Dedifferentiated amniotic fluid mesenchymal stem cell (primary cell): ENCODE results near the gene KCNK3.
"Not testable (repeated sequence)": the region's sequence is repeated elsewhere in the genome, so short reads cannot be mapped to it uniquely, and the experiment has no call there.

ENCODE experiments used
- DNase-seq: peaks from one replicate; pipeline ENCODE4 v3.0.0-alpha.2; 2016; ENCODE audit errors: extremely low spot score

The KCNK3 gene

DNA sequence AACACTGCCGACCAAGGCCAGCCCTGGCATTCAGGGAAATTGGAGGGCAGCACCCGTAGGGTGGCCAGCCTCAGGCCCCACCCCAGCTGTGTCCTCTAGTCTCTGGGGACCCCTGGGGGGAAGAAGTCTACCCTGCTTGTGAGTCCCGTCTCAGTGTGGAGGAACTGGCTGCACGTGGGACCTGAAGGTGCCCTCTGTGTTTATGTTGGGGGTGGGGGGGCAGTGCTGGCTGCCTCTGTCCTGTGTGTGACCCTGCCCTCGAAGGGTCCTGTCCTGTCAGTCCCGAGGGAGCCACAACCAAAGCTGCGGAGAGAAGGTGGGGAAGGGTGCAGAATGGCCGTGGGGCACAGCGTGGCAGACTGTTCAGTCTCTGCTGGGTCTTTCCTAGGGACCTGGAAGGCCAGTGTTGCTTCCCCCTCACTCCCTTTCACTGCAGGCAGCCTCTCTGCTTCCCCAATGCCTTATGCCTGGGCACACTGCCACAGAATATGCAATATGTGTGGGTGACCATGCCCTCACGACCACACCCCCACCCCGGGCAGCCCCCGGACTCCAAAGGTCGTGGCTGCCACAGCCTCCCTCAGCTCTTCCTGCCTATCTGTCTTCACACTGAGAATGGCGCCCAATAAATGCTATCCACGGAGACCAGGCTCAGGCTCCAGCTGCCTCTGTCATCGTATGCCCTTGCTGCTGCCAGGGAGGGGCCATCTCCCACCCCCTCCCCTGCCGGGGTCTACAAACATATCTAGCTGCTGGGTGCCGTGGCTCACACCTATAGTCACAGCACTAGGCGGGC lies 38.2 kb downstream of the KCNK3 start:
- DNase-seq: no peak

DNA sequence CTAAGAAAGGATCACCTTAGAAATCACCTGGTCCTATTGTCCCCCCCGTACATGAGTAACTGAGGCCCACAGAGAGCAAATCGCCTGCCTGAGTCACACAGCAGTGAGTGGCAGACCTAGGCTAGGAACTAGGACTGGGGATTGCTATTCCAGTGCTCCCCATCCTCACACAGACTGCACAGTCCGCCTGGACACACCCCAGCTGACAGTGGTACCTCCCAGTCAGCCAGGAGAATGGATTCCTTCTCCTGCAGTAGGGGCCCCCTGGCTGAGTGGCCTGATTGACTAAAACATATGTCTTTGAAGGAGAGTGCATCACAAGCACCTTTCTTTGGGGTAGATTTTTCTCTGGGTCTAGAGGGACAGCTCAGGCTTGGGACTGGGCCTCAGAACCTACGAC lies 39.2 kb downstream of the KCNK3 start:
- no peak for DNase-seq

DNA sequence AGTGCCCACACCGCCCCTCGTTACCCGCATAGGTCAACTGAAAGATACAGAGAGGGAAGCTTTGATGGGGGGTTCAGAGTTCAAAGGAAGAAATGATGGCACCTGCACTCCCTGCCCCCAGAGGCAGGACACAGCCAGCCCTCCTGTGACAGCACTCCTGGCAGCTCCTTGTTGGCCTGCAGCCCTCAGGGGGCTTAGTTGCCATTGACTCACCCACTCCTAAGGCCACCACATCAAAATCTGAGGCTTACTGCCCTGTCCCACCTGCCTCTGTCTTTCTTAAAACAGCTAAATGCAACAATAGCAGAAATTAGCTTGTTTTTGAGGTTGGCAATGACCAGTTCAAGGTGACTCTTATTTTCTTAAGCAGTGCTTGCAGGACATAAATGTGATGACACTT lies 39.9 kb downstream of the KCNK3 start:
- DNase-seq: no peak

DNA sequence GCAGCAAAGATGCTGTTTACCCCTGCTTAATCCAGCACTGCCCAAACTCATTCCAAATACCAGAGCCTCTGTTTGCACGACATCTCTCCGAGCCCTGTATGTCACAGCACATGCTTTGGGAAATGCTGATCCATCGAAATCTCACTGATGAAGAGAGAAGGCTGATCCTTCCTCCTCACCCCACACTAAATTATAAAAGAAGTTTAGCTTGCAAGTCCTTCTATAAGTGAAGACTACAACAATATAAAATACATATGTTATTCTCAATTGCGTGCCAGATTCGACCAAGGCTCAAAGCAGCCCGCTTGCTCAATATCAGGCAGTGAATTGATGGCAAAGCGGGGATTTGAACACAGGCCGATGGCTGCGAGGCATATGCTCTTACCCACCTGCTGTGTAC lies 40.9 kb downstream of the KCNK3 start:
- no peak for DNase-seq

DNA sequence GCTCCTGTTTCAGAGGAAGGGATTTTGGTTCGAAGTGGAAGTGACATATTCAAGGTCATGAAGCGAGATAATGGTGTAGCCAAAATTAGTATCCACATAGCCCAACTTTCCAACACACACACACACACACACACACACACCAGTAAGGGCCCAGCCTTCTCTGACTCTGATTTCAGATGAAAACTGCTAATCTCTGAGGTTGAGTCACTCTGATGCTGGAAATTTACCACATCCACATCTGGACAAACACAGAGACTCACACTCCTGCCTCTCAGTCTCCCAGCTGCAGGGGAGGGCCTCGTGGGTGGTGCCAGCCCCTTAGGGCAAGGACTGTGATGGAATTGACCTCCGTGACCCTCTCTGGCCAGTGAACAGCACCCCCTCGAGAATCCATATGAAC lies 42.6 kb downstream of the KCNK3 start:
- DNase-seq: peak; percentile 90

DNA sequence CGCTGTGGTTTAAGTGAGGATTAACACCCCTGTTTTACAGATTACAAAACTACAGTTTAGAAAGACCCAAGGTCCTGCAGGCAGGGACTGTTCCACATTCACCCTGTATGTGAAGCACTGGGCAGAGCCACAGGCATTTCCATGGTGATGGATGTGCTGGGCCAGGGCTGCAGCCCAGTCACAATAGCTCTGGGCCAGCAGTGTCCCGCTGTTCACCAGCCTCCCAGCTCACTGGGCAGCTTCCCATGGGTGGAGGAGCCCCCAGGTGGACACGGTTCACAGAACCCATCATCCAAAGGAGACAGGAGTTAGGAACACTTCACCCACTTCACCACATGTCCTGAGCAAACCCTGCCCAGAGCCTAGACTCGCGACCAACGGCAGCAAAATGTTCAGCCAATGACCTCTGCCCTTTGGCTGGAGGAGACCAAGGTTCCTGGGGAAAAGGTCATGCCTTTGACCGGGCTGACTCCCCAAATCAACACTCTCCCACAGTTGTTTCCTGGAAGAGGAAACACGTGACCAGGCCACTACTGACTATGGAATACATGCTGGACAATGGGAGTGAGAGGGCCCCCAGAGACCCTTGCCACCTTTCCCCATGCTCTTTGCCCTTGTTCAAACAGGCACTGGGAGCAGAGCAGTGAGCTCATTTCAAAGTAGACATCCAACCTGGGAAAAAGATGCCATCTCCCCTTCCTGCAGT lies 43.5 kb downstream of the KCNK3 start:
- no peak for DNase-seq

DNA sequence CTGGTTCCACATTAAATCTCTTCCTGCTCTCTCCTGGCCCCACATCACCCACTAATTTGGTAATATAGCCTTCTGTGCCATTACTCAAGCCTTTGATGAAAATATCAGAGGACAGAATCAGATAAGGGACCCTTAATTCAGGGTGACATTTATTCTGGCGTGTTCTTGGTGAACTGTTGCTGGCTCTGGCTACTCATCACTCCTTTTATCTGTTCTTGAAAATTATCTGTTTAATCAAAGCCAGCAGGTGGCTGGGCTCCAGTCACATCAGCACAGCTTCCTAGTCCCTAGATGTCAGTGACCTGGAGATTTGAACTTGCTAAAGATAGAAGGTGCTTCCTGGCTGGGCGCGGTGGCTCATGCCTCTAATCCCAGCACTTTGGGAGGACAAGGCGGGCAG lies 44.7 kb downstream of the KCNK3 start:
- DNase-seq: no peak

DNA sequence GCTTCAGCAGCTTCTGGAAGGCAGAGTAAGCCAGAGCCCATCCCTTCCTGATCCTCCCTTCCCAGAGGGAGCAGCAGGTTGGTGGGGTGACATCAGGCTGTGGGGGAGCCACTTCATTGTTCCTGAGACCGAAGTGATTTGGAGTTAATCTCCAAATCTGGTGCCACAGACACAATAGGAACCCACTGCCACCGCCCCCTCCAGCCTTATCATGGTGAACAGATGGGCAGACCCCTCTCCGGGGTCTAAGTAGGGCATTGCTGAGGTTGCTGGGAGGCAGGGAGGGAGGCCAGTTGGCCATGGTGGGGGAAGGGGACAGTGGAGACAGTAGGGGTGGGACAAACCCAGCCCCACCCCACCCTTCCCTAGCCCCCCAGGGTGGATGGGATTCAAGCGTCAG lies 46.0 kb downstream of the KCNK3 start:
- no peak for DNase-seq

DNA sequence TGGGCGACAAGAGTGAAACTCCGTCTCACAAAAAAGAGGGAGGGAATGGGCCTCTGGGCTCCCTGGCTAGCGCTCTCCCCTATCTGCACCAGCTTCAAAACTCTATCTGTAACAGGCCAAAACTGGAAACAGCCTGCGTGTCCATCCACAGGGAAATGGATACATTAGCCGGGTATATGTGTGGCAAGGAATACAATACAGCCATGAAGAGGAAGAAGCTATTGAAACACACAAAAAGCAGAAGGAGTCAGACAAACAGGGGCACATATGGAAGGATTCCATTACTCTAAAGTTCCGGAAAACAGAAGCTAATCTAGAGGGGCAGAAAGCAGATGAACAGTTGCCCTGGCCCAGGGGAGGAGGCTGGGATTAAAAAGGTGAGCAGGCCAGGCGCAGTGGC lies 47.0 kb downstream of the KCNK3 start:
- DNase-seq: no peak

DNA sequence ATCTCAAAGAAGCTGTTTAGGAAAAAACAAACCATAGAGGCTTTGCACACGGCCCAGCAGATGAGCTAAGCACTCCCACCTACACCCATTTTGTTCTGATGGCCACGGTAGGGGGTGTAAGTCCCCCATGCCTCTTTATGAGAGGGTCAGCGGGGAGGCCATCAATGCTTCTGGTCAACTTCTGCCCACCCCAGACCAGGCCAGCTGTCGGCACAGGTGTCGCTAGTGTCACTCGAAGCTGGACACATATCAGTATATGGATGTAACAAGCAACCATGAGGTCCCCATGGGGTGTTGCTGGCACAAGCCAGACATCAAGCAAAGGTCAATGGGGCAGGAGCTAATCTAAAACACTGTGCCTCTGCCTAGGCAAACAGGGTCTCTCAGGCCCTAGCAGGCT lies 47.8 kb downstream of the KCNK3 start:
- no peak for DNase-seq

DNA sequence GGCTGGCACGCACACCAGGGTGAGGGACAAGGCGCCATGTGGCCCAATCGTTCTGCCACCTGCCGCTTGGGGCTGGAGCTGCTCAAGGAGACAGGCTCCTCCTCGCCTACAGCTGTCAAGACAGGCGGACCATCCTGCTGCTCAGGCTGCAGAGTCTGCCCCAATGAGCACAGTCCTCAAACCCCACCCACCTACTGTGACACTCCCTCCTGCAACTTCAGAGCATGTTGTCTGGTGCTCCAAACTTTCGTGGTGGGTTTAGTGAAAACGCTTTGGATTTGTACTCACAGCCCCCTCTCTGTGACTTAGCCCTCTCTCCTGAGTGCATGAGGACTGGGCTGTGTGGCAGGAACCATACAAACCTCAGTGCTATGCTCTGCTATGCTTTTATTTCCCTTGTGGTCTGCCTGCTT lies 48.4 kb downstream of the KCNK3 start:
- no peak for DNase-seq

DNA sequence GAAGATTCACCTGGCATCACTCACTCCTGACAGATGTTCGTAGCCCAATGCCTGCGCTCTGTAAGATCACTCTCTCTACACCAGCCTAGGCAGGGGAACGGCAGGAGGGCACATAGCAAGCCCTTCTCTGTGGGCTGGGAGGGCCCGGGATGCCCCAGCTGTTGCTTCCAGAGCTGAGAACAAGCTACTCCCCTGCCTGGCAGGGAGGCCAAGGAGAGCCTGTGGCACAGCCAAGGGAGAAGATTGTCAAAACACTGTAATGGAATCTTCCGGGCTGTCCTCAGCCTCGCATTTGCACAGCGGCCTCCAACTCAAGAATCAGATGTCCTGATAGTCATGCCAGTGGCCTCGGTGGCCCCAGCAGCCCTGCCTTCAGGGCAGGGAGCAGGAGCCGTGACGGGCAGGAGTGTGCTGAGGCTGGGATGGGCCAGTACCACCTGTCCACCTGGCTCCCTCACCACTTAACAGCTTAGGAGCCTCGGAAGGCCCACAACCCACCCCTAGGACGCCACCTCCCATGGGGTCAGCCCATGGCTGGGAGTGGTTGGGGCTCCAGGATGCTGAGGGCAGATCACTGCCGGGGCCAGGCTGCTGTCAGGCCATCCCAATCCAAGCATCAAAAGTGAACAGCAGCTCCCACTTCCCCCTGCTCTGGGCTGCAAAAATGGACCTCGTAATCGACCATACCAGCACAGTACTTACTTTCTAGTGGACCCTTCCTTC lies 49.7 kb downstream of the KCNK3 start:
- no peak for DNase-seq

DNA sequence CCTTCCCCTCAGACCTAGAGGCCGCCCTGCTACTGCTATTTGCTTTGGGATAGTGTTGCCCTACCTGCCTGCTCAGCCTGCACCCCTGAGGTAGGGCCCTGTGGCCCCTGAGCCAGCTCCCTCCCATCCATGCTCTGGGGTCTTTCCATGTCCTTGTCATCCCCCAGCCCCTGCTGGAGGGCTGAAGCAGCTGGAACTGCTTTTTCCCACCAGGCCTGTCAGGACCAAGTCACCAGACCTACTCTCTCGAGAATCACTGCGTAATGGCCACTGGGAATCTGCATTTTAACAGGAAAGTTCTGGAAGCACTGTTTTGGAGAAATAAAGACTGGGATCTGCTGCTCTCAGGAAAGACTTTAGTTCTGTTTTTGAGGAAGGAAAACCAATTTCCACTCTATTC lies 51.3 kb downstream of the KCNK3 start:
- DNase-seq: no peak

DNA sequence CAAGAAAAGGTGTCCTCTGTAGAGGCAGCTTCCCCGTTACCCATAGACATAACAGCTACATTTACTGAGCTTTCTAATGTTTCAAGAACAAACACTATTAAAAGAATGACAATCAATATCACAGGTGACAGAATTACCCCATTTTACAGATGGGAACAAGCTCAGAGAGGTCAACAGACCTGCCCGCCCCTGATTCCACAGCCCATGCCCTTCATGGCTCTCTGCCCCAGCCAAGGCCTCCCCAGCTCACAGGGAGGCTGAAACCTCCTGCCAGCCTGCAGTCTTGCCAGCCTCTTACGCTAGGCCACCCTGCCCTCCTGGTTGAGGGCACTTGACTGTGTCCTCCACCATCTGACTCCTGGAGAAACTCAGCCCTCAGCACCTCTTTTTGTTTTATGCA lies 52.4 kb downstream of the KCNK3 start:
- no peak for DNase-seq

DNA sequence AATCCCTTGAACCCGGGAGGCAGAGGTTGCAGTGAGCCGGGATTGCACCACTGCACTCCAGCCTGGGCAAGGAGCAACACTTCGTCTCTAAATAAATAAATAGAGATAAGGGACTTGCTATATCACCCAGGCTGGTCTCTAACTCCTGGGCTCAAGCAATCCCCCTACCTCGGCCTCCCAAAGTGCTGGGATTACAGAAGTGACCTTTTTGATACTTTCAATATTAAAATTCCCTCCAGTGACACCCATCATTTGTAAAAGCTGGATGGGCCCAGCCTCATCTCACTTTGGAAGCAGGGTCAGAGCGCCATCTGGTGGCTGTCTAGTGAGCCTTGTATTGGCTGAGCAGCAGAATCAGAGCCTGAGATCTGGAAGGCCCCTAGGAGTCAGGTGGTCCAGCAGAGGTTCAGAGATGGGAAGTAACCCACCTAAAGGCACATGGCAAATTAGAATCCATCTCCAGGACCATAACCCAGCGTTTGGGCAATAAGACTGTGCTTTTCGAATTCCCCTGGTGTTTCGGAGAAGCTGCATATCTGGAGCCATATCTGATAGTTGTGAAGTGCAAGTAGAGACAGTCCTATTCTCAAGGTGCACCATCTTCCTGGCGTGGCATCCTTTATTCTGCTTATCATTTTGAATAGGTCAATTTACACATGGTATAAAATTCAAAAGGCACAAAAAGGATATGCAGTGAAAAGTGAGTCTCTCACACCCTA lies 53.2 kb downstream of the KCNK3 start:
- DNase-seq: peak; percentile 77

DNA sequence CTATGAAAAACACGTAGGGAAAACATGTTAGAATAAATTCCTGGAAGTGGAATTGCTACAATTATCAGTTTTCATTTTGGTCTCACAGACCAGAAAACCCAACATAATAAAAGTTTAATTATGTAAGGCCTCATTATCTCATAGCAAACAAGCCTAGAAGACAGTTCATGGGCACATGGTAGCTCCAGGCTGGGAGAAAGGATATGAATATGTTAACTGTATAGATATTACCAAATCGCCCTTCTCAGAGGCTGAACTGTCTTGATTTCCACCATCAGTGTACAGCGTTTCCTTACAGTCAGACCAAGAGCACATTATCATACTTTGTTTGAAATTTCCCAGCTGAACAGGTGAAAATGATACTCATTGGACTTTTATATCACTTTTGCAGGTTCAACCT lies 54.4 kb downstream of the KCNK3 start:
- no peak for DNase-seq

DNA sequence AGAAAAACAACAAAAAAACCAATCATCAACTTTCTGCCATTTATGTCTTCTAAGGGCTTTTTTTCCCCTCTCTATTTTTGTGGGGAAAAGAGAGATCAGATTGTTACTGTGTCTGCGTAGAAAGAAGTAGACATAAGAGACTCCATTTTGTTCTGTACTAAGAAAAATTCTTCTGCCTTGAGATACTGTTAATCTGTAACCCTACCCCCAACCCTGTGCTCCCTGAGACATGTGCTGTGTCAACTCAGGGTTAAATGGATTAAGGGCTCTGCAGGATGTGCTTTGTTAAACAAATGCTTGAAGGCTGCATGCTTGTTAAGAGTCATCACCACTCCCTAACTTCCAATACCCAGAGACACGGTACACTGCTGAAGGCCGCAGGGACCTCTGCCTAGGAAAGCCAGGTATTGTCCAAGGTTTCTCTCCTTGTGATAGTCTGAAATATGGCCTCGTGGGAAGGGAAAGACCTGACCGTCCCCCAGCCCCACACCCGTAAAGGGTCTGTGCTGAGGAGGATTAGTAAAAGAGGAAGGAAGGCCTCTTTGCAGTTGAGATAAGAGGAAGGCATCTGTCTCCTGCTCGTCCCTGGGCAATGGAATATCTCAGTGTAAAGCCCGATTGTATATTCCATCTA lies 57.4 kb downstream of the KCNK3 start:
- DNase-seq: not testable (repeated sequence)

DNA sequence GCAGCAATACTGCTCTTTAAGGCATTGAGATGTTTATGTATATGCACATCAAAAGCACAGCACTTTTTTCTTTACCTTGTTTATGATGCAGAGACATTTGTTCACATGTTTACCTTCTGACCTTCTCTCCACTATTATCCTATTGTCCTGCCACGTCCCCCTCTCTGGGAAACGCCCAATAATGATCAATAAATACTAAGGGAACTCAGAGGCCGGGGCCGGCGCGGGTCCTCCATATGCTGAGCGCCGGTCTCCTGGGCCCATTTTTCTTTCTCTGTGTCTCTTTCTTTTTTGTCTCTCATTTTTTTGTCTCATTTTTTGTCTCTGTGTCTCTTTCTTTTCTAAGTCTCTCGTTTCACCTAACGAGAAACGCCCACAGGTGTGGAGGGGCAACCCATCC lies 57.9 kb downstream of the KCNK3 start:
- not testable (repeated sequence) for DNase-seq

DNA sequence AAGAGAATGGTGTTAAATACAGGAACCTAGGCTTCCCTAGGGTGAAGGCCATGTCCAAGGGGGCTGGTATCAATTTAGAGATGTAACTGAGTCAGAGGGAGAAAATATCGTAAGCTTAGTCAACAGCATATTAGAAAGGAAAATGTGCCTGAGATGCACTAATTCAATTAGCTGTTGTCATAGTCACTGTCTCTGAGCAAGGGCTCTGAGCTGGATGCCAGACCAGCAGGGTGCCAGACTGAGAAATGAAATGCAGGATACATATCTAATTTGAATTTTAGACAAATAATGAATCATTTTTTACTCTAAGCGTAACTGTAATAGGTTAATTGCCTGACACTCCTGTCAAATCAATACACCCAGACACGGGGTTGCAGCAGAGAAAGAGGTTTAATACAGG lies 60.1 kb downstream of the KCNK3 start:
- no peak for DNase-seq

DNA sequence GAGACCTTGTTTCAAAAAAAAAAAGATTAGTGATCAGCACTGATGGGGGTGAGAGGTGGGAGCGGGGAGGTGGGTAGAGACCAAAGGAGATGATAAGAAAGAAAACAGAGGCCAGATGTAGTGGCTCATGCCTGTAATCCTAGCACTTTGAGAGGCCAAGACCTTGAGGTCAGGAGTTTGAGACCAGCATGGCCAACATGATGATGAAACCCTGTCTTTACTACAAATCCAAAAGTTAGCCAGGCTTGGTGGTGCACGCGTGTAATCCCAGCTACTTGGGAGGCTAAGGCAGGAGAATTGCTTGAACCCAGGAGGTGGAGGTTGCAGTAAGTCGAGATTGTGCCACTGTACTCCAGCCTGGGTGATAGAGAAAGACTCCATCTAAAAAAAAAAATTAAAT lies 62.0 kb downstream of the KCNK3 start:
- no peak for DNase-seq

DNA sequence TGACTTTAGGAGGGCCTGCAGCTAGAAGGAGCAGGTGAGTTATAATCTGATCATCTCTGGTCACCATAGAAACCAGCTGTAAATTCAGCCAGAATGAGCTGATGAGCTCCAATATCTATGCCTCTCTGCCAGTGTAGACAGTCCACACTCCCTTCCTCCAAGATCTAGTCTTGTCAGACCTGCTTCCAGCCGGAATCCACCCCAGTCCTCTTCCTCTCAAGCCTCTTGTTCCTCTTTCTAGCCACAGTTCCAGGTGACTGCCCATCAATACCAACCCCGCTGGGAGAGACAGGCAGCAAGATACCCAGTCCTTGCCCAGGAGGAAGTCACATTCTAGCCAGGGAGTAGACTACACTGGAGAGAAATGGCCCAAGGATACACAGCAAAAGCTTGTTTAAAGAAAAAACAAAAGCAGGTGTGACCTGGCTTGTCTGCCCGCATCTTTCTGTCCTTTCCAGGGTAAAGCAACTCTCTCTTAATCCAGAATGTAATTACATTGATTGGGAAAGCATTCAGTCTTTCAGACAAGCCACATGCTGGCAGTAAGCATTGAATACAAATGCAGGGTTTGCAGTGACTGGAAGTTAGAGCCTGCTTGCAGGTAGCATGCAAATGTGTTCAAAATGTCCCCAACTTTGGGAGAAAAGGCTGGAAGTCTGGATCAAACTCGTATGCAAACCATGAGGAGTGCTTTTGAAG lies 62.6 kb downstream of the KCNK3 start:
- no peak for DNase-seq
